Stimulated activated CD4-positive, alpha-beta T cell treated with anti-CD3 and anti-CD28 coated beads, Interleukin-12 subunit alpha, Interleukin-12 subunit beta, amount 100 ng/mL, for 4 hours (primary cell): ENCODE data around the gene GNB1L.
"Not testable (repeated sequence)": the region's sequence is repeated elsewhere in the genome, so short reads cannot be mapped to it uniquely, and the experiment has no call there.

Experiments used
- DNase-seq: peaks from one replicate; pipeline ENCODE4 v3.0.0-alpha.2; 2020

GNB1L gene

DNA sequence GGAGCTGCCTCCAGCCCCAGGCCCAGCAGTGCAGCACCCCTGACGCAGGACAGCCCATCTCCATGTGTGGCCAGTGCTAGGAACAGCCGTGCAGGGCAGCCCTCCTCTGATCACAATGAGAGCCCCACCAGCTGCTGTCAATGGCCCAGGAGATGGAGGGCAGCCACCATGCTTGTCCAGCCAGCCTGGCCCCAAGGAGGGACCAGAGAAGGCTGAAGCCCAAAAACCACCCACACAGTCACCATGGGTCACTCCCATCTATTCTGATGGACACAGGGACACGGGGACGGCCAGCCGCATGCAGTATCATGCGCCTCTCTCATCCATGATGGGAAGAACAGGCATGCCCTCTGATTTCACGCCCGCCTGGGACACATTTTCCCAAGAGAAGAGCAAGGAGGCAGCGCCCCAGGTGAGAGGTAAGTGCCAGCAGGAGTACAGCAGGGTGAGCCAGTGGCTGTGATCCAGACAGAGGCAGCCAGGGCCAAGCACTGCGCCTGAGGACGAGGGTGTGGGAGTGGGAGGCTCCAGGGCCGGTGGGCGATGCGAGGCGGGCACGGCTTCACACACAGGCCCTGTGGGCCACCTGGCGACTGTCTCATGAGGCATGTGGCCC, 33.6 kb upstream of the GNB1L start:
- no peak for DNase-seq

DNA sequence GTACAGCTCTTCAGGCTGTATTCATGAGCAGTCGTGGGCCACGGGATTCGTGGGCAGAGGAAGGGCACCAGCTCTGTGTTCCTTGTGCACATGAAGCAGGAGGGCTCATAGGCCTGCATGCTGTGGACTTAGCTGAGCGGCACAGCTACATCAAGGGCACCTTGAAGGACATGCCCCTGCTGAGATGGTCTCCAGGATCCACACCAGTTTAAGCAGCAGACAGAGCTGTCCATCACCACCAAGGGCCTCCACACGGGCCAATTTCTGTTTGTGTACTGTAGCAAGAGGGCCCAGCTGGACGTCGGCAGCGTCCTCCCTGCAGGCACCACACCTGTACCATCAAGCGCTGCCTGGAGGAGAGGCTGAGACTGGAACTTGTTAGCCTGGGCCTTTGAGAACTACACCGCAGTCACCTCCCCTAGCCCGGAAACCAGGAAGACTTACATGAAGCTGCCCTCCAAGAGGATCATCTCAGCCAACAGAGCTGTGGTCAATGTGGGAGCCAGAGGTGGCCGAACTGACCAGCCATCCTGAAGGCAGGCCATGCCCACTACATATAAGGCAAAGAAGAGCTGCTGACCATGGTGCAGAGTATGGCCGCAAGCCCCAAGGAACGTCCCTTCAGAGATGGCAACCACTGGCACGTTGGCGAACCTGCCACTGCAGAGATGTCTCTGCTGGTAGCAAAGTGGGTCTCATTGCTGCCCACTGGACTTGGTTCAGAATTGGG, 32.7 kb upstream of the GNB1L start:
- DNase-seq, result no peak

- no peak for DNase-seq
Observed at GRCh38 chr22:19886605-19887255, 32.1 kb upstream of the GNB1L start.

- no peak for DNase-seq
Observed at GRCh38 chr22:19885841-19886592, 31.3 kb upstream of the GNB1L start.

- DNase-seq, result no peak
Observed at GRCh38 chr22:19884954-19885751, 30.5 kb upstream of the GNB1L start.

DNA sequence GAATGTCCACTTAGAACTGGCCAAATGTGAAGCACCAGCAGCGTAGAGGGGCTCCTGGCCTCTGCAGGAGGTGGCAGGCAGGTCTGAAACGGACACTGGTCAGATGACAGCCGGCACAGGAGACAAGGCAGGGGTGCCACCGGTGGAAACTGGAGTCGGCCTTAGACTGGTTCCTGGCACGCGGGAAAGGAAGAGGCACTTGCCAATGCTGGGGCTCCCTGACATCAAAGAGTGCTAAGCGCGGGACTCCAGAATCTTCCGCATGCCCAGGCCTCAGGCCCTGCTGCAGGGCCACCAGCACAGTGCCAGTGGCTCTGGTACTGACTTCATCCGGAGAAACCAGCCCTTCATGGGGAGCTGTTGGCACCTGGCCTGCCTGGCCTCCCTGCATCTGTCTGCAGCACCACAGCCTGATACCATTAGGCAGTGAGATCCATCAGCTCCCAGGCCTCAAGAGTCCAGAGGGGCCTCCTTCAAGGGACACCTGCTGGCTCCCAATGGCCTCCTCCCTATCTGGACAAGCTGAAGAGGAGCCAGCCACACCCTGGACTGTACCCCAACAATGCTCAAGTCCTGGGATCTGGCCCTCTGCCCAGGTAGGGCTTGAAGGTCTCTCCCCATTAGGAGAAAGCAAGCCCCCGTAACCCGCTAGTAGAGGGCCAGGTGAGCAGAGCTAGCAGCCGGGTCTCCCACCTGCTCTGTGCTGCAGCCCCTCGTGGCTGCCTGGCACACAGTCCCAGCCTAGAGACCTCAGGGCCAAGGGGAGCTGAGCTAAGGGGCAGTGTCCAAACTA, 29.7 kb upstream of the GNB1L start:
- DNase-seq, result no peak

DNA sequence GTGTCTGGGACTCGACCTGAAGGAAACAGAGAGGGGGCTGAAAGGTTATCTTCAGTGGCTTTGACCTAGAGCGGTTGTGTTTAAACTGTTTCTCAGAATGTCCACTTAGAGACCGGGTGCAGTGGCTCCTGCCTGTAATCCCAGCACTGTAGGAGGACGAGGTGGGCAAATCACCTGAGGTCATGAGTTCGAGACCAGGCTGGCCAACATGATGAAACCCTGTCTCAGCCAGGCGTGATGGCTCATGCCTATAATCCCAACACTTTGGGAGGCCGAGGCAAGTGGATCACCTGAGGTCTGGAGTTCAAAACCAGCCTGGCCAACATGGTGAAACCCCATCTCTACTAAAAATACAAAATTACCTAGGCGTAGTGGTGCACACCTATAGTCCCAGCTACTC, 28.8 kb upstream of the GNB1L start:
- not testable (repeated sequence) for DNase-seq

DNA sequence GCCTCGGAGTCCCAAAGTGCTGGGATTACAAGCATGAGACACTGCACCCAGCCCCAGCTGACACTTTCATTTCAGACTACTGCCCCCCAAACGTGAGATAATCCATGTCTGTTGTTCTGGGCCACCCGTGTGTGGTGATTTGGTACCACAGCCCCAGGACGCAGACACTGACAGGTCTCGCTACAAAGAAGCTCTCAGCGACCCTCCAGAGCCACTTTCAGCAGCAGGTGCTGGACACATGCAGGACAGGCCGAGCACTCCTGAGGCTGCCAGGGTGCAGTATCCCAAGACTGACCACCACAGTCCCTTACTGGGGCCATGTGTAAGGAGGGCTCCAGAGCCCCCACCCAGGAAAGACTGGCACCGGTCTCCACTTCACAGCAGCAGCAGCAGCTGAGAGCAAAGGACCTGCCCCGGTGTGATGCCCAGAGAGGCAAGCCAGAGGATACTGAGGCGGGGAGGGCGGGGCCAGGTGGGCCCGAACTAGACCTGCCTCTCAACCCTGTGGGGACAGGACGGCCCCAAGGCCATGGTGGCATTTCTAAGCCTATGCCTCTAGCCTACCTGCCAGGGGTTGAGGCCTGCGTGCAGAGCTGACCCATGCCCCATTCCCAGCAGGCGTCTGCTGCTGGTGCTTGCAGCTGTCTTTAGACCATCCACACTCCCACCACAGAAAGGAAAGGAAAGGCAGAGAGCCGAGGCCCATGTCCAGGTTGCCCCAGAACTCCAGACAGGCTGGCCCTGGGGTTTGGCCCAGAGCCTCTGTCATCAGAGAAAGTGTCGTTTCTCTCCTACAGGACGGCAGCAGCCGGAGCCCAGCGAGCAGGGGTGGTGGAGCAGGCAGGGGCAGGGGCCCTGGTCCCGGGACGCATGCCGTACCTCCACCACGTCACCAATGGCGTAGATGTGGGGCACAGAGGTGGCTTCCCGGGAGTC, 28.0 kb upstream of the GNB1L start:
- no peak for DNase-seq

DNA sequence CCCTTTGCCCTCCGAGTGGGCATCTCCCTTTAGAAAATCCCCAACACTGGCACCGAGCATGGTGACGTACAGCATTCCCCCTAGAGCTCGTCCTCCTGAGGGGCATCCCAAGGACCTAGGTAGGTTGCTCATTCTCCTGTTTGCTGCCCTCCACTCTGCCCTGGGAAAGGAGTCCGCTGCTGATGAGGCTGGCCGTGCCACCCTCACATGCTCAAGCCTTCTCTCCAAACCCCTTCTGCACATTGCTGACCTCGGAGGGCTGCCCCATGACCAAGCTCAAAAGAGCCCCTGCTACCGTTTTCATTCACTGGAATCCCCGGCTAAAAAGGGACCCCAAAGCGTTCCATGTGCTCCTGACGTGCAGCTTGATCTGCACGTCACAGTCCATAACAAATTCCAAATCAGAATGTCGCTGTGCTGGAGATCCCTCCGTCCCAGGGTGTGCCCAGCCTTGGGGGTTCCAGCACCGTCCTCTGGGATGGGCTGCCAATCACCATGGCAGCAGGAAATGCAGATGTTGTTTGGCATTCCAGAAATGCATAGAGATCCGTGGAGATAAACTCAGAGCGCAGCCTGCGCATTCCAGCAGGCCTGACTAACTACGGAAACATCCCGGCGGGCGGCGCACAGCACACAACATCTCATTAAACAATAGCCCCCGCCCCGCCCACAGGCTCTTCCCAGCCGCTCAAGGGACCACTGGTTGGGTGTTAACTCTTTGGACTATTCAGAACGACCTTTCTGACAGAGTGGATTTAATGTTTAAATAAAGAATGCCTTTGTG, 26.3 kb upstream of the GNB1L start:
- DNase-seq, result no peak

GRCh38 chr22:19879992-19880785, 25.5 kb upstream of the GNB1L start:
- DNase-seq, result no peak

DNA sequence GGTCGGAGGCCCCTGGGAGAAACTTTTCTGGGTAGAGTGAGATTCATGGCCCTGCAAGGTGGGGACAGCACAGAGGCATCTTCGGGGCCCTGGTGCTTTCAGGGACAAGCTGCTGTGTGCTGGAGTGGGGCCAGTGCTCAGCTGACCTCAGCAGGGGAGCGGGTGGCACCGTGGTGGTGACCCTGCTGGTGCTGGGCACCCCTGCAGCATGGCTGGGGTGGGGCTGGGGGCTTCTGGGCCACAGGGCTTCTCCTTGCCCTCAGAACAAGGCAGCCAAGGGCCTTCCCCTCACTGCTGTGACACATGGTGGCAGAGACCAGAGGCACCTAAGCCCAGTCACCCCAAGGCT, 24.9 kb upstream of the GNB1L start:
- no peak for DNase-seq

- DNase-seq, result no peak
Observed at GRCh38 chr22:19879246-19879570, 24.5 kb upstream of the GNB1L start.

- no peak for DNase-seq
Observed at GRCh38 chr22:19878461-19879245, 24.0 kb upstream of the GNB1L start.

GRCh38 chr22:19877626-19878339, 23.1 kb upstream of the GNB1L start:
- DNase-seq, result no peak

- no peak for DNase-seq
Observed at GRCh38 chr22:19876941-19877625, 22.4 kb upstream of the GNB1L start.

DNA sequence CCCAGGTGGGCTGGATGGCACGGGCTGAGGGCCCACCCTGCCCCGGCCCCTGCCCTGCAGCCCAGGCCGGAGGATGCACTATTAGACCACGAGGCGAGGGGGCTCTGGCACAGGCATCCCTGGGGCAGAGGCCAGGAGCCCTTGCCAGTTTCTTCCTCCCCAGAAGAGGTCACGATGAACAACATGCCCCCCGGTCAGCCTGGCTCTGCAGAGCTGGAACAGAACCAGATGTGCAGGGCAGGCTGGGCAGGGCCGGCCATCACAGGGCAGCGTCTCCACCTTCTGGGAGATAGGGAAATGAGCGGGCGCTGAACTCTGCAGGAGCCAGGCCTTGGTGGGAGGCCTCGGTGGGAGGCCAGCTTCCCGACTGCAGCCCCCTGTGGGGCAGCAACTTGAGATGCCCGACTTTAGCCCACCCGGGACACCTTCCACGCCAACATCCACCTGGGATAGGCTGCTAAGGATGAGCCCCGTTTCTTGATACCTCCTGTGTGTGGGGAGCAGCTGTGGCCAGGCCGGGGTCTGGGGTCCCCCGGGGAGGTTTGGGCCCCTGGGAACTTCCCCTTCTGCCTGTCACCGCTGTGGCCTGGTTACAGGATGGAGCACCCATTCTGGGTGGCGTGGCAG, 21.8 kb upstream of the GNB1L start:
- DNase-seq, result no peak
